Stimulated activated naive CD4-positive, alpha-beta T cell (primary cell): ENCODE data around the gene RASAL2.
"Not testable (repeated sequence)": the region's sequence is repeated elsewhere in the genome, so short reads cannot be mapped to it uniquely, and the experiment has no call there.

ENCODE experiments used
- DNase-seq, 6 experiments: peaks; one replicate each; lab custom pipeline; 2025; lab: John Stamatoyannopoulos, UW

RASAL2 gene

GRCh38 chr1:178232949-178233348 is 139.0 kb downstream of the RASAL2 start:
- DNase-seq: no peak

GRCh38 chr1:178237121-178237520 is 143.2 kb downstream of the RASAL2 start:
- DNase-seq: no peak

DNA sequence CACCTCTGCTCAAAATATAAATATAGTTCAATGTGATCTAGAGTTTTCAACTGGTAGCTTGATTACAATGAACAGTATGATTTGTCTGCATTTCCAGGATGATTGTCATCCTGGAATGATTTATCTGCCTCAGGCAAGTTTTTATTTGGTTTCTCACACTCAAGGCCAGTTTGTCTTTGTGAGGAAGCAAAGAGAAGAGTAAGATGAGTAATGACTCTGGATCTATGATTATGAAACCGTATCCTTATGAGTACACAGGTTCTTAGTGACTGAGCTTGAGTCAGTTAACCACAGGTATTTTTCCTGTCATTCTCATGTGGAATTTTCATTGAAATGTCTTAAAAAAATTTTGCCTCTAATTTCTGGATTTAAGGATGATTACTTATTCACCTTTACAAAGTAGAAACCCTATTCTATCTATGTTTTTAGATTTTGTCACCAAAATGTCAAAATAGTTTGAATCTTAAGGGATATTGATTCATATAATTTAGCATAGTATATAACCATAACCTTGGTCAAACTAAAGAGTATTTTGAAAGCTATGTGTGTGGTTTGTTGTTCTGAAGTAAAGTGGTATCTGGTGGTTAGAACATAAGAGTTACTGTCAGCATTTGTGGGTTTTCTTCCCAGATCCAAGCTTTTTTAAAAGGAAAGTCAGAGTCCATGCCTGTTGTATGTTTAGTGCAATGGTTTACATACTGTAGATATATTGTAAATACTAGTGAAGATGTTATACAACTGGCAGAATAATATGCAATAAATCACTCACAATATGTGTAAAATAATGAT is 145.0 kb downstream of the RASAL2 start:
- no peak for DNase-seq

GRCh38 chr1:178241057-178241456 is 147.2 kb downstream of the RASAL2 start:
- no peak for DNase-seq

DNA sequence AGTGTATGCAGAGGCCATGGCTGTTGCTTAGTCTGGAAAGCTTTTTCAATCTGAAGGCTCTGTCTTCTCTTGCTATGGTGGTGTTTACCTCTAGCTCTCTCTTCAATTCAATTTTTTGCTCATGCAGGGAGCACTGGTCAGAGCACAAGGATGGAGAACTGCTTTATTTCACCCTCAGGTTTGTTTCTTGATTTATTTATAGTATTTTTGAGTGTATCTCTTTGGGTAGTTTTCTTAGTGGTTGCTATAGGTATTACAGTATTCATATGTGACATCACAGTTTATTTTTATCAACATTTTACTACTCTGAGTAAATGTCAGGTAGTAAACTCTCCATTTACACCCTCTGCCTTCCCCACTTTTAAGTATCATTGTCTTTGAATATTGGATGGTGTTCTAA is 147.9 kb downstream of the RASAL2 start:
- no peak for DNase-seq

- no peak for DNase-seq
These were observed 149.2 kb downstream of the RASAL2 start for GRCh38 chr1:178243119-178243518.

- no peak for DNase-seq
These were observed 150.0 kb downstream of the RASAL2 start for GRCh38 chr1:178243890-178244289.

- DNase-seq: not testable (repeated sequence)
These were observed 154.4 kb downstream of the RASAL2 start for GRCh38 chr1:178248284-178248683.

DNA sequence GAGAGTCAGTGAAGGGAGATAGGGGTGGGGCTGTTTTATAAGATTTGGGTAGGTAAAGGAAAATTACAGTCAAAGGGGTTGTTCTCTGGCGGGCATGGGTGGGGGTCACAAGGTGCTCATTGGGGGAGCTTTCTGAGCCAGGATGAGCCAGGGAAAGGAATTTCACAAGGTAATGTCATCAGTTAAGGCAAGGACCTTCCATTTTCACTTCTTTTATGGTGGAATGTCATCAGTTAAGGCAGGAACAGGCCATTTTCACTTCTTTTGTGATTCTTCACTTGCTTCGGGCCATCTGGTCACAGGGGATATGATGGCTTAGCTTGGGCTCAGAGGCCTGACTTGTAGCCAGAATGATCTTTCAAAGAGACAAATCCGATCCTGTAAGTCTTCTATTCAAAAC is 159.7 kb downstream of the RASAL2 start:
- not testable (repeated sequence) for DNase-seq

- DNase-seq: no peak
These were observed 160.5 kb downstream of the RASAL2 start for GRCh38 chr1:178254433-178254832.

GRCh38 chr1:178258536-178258935 is 164.6 kb downstream of the RASAL2 start:
- DNase-seq: no peak

- DNase-seq: no peak
These were observed 168.2 kb downstream of the RASAL2 start for GRCh38 chr1:178262120-178262500.

- no peak for DNase-seq
These were observed 169.4 kb downstream of the RASAL2 start for GRCh38 chr1:178263341-178263740.

DNA sequence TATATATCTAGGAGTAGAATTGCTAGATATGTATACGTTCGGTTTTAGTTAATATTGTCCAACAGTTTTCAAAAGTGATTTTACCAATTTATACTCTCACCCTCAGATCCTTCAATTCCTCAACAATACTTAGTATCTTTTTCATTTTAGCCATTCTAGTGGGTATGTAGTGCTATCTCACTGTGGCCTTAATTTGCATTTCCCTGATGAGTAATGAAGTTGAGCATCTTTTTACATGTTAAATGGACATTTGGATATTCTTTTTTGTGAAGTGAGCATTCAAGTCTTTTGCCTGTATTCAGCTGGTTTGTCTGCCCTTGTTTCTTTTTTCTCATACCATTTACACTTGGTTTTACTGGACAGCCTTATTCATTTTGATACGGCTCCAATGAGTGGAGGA is 172.2 kb downstream of the RASAL2 start:
- no peak for DNase-seq

- DNase-seq: no peak
These were observed 172.7 kb downstream of the RASAL2 start for GRCh38 chr1:178266619-178267066.

DNA sequence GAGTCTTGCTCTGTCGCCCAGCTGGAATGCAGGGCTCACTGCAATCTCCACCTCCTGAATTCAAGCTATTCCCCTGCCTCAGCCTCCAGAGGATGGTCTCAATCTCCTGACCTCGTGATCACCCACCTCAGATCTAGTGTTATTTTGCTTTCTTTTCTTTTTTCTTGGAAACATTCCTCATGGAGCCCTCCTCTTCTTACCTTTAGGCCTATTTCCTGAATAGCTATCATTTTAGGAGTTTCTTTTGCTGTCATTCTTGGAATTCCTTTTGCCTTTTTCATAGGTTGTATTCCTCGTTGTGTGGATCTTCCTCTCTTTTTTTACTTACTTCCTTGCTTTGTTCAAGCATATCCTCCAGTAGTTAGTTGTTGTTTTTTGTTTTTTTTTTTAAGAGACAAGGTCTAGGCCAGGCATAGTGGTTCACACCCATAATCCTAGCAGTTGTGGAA is 173.8 kb downstream of the RASAL2 start:
- no peak for DNase-seq

DNA sequence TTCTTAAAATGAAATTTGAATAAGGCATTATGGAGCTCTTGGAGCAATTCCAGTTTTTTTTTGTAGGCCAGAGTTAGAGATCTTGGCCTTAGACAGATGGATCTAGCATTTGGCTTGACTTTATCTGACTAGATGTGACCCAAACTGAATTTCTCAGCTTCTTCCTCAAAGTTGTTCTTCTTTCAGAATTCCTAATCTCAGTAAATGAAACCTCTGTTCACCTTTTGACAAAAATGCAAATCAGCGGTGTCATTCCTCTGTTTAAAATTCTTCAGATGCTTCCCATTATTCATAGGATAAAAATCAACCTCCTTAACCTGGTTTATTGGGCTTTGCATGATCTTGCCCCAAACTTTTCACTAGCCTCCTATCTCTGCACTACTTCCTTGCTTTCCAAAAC is 177.6 kb downstream of the RASAL2 start:
- DNase-seq: no peak

DNA sequence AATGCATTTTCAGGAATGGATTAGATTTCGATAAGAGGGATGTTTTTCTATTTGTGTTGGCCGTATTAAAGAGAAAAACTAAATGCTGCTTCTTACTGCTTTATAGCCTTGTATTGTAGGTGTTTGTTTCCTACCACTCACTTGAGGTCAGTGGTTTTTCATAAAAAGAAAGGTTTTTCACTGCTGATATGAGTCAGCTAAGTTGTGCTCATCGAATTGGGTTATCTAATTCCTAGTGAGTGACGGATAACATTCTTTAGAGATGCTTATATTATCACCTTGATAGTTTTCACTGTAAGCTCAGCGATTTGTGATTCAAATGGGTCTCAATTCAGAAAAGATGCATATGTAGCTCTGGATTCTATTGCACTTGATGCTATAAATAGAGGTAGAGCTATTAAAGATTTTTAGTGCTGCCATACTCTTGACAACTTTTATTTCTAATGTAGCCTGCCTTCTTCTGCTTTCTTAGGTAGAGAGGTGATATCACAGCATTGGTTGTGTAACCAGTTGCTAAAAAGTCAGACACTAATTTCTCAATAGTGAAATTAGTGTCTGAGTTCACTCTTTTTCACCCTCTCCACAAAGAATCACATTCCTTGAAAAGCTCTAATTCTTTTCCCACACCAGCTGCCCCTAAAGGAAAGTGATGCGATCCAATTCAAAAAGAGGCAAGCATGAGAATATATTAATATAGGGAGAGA is 180.0 kb downstream of the RASAL2 start:
- no peak for DNase-seq

DNA sequence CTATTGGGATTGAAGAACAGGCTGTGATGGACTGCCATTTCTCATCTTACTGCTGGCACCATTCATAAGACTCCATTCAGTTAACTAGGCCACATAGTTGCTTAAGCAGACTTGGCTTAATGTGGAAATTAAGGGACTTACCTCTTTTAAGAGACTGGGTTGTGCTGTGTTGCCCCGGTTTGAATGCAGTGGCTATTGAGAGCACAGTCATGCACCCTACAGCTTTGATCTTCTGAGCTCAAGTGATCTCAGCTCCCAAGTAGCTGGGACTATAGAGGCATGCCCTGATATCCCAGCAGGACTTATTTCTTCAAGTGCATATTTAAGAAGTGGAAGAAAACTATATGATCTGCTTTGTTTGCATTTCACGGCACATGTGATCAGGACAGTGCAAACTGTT is 181.1 kb downstream of the RASAL2 start:
- no peak for DNase-seq

GRCh38 chr1:178275553-178275952 is 181.6 kb downstream of the RASAL2 start:
- no peak for DNase-seq

DNA sequence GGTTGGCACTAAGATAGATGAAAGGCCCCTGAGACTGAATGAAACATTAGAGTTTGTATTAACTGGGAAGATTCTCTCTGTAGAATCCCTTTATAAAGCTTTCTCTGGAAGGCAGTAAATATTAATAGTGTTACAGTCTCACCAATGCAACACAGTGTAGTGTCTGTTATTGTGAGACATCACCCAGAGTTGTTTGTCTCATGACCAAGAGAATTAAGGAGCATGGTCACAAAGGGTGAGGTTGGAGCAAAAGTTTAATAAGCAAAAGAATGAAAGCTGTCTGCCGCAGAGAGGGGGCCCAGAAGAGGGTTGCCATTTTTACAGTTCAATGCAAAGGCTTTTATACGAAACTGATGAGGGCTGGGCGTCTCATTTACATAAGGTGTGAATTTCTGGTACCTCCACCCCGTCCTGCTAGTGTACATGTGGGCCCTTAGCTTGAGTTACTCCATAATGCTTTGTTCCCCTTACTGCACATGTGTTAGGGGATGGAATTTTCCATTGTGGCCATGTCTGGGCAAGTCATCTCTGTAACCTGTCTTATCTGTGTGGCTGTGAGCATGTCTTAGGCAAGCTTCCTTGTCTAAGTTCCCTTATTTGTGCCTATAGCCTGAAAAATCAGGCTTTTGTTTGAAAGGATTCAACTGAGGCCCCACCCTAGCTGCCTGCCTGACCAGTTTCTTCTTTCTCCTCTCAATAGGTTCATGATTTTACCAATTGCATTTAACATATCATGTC is 184.1 kb downstream of the RASAL2 start:
- DNase-seq: no peak

DNA sequence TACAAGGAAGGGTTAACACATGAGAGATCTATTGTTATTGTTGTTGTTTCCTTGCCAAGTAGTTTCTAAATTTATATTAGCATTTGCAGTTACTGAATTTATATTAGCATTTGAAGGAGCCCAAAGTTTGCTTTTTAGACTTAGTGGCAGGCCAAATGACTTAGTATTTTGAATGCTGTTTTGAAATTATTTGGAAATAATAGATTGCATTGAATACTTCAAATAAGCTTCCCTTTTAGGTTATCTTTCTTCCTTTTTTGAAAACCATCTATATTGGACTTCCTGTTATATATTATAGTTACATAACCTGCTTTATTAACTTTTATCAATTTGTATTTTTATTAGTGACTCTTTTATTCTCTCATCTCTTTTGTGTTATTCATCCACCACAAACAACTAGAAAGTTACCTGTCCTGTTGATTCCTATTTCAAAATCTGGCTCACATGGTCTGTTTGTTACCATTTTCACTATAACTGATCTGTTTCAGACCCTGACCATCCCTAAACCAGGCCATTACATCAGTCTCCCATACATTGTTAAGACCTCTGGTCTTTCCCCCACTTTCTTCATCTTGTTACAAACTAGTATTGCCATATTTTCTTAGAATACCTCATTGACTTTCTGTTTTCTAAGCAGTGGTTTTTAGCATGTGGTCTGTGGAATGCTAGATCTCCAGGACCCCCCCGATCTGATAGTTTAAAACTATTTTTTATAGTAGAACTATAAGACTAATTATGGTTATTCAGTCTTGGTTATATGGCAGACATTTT is 185.2 kb downstream of the RASAL2 start:
- no peak for DNase-seq
